A549 (cell line): ENCODE measurements around the gene TEP1.

Experiments used
- BCL3 ChIP-seq: fragments of >200 bp; sonication (Bioruptor Twin); formaldehyde crosslinking; IDR thresholded peaks from 3 replicates; pipeline ENCODE4 v1.6.1; 2016
- CTCF ChIP-seq: fragments of >200 bp; sonication (Bioruptor Twin); formaldehyde crosslinking; IDR thresholded peaks from 3 replicates; pipeline ENCODE4 v1.5.1; 2016
- EP300 ChIP-seq, 2 experiments: fragments of >200 bp; sonication (Bioruptor Twin); formaldehyde crosslinking; IDR thresholded peaks; 2 replicates in 1 of 2; 3 replicates in 1 of 2; pipeline ENCODE4 v1.6.1; 2016 to 2017
- MAFK ChIP-seq: fragments of 450-650 bp; IDR thresholded peaks from 2 replicates; pipeline ENCODE4 v1.6.1; 2014; ENCODE audit not compliant: partially characterized antibody
- MAX ChIP-seq: IDR thresholded peaks from 2 replicates; pipeline ENCODE4 v1.6.1; 2012
- MYC ChIP-seq: IDR thresholded peaks from 2 replicates; pipeline ENCODE4 v1.6.1; 2012; ENCODE audit warnings: mild to moderate bottlenecking, inconsistent platforms, low read length, improper control_type of control experiment, borderline replicate concordance
- RAD21 ChIP-seq, 2 experiments: fragments of >200 bp in 1 of 2; sonication (Bioruptor Twin) in 1 of 2; formaldehyde crosslinking in 1 of 2; IDR thresholded peaks in 1 of 2; conservative IDR thresholded peaks in 1 of 2; 2 replicates in 1 of 2; 3 replicates in 1 of 2; pipeline ENCODE4 v1.6.1; 2012 to 2018; ENCODE audit warnings: inconsistent platforms in 1 of 2
- SMC3 ChIP-seq: fragments of >200 bp; sonication (Bioruptor Twin); formaldehyde crosslinking; IDR thresholded peaks from 3 replicates; pipeline ENCODE4 v1.6.1; 2018; ENCODE audit warnings: inconsistent platforms
- SREBF2 ChIP-seq: fragments of 450-650 bp; IDR thresholded peaks from 2 replicates; pipeline ENCODE4 v1.6.1; 2014; ENCODE audit warnings: mild to moderate bottlenecking, moderate library complexity

- TF ChIP-seq CTCF: no peak
- no peak for TF ChIP-seq MAX
- TF ChIP-seq EP300 (IDR thresholded peaks at IDR 0.05): no peak
- no peak for TF ChIP-seq RAD21 (conservative IDR thresholded peaks at IDR 0.05 in 1 of 2, IDR thresholded peaks at IDR 0.05 in 1 of 2)
- TF ChIP-seq MYC: no peak
- no peak for TF ChIP-seq BCL3
- no peak for TF ChIP-seq MAFK
- TF ChIP-seq SMC3: no peak
- no peak for TF ChIP-seq SREBF2
These were observed 47.3 kb upstream of the TEP1 start for GRCh38 chr14:20460458-20461224.
